ENCODE measurements around the gene ANKS1A. TPM values are rescaled to one million over a fixed set of nuclear protein-coding genes. Genes with fewer than 3 reads are reported as not detected.
A peak's percentile ranks its signal among the peaks of the same experiment; 100 is the strongest.

ANKS1A gene
- total RNA-seq, 1 experiment from 2014 or later = 26.5 TPM

- H3K14ac ChIP-seq (ENCODE audit: insufficient read depth, low read length) = no peak overlapping the region
- no peaks in the 10 kb centered on the region for H3K9me3 ChIP-seq (ENCODE audit: control insufficient read depth, low read depth, low read length)
- H3K4me1 ChIP-seq (ENCODE audit: insufficient read depth, low read length) = peaks cover 2% of the 10 kb centered on the region; the same call in 1 of the 2 replicates
- no peak overlapping the region for H2AK5ac ChIP-seq (ENCODE audit: insufficient read length, low read length)
- no peak overlapping the region for H2BK20ac ChIP-seq (ENCODE audit: low read depth, low read length, poor library complexity, severe bottlenecking)
- H2BK12ac ChIP-seq (ENCODE audit: insufficient read length, low read depth, low read length) = no peak overlapping the region
- no peak overlapping the region for H3K23ac ChIP-seq (ENCODE audit: insufficient read length, low read depth, low read length)
- H3K27ac ChIP-seq (ENCODE audit: insufficient read length, low read depth, low read length) = no peak overlapping the region
- H4K91ac ChIP-seq (ENCODE audit: insufficient read length, low read depth, low read length) = no peak overlapping the region
- no peak overlapping the region for H3T11ph ChIP-seq (ENCODE audit: low read length)
- H3K4me2 ChIP-seq (ENCODE audit: insufficient read depth, insufficient read length, low read length) = no peak overlapping the region
- TF ChIP-seq CTCF (conservative IDR thresholded peaks at IDR 0.05) = no peak
- no peak overlapping the region for H3K18ac ChIP-seq (ENCODE audit: insufficient read length, low read depth, low read length)
- no peak overlapping the region for H4K5ac ChIP-seq (ENCODE audit: insufficient read length, low read depth, low read length)
- Mint-ChIP-seq H3K4me3 (no peak overlapping the region), H3K9me3 (no peaks in the 10 kb centered on the region), H3K27ac (peak overlapping the region in 2 of 3 experiments; percentile 73 to 79; a peak in 2 of 7 replicates), H3K27me3 (ENCODE audit: low read depth) (no peaks in the 10 kb centered on the region), H3K4me1 (peaks cover 3 to 8% of the 10 kb centered on the region in 2 experiments), H3K36me3 (ENCODE audit: insufficient read depth in 1 of 3, low read depth in 3 of 3) (peaks cover 3 to 29% (median 22%) of the 10 kb centered on the region in 3 experiments; a peak in 6 of 7 replicates)
- no CpG with 5 or more reads among the region's 9 CpGs for WGBS (ENCODE audit: extremely low coverage, insufficient read length, low lambda C conversion rate)
- no peaks in the 10 kb centered on the region for H3K79me1 ChIP-seq (ENCODE audit: insufficient read depth, low read depth, low read length, poor library complexity, severe bottlenecking)
- no peaks in the 10 kb centered on the region for H4K20me1 ChIP-seq (ENCODE audit: control insufficient read depth, insufficient read depth, insufficient read length)
- no peak overlapping the region for H3K56ac ChIP-seq (ENCODE audit: insufficient read length, low read depth, low read length)
- no peak overlapping the region for H2BK120ac ChIP-seq (ENCODE audit: low read depth, low read length, poor library complexity, severe bottlenecking)
- H3K27me3 ChIP-seq (ENCODE audit: insufficient read depth, low read length) = no peaks in the 10 kb centered on the region
- no peak overlapping the region for H3K4ac ChIP-seq (ENCODE audit: low read depth, low read length)
- H3K79me2 ChIP-seq (ENCODE audit: insufficient read depth, low read length) = no peaks in the 10 kb centered on the region
- H2BK15ac ChIP-seq (ENCODE audit: low read depth, low read length) = no peak overlapping the region
- no peak overlapping the region for H2BK5ac ChIP-seq (ENCODE audit: insufficient read length, low read length)
- no peak overlapping the region for H2AFZ ChIP-seq (ENCODE audit: low read length)
- H3K23me2 ChIP-seq (ENCODE audit: insufficient read length, low read depth, low read length, poor library complexity, severe bottlenecking) = no peaks in the 10 kb centered on the region
- no peak overlapping the region for H3K9ac ChIP-seq (ENCODE audit: extremely low read depth, insufficient read length, low read length)
- no peak overlapping the region for H4K8ac ChIP-seq (replicated peaks; ENCODE audit: insufficient read length, low read depth, low read length)
- no peak for DNase-seq
Measured at GRCh38 chr6:35052694-35053565, 163.9 kb downstream of the ANKS1A start.

All from H9 (cell line).